IMR-90 (cell line): ENCODE data around the gene AGTPBP1.
"Not testable (repeated sequence)": the region's sequence is repeated elsewhere in the genome, so short reads cannot be mapped to it uniquely, and the experiment has no call there.

Source experiments
- POLR2A ChIP-seq: IDR thresholded peaks from 2 replicates; pipeline ENCODE4 v1.6.1; 2012; ENCODE audit warnings: mild to moderate bottlenecking, low read depth, low read length
- SMC3 ChIP-seq: fragments of 150-350 bp; IDR thresholded peaks from 2 replicates; pipeline ENCODE4 v1.6.1; 2016; ENCODE audit warnings: low read depth, mild to moderate bottlenecking, antibody characterized with exemption, low read length, moderate library complexity
- TF ChIP-seq, protein P1 (sequence below): conservative IDR thresholded peaks from 2 replicates; pipeline ENCODE4 v1.5.1; 2012; ENCODE audit warnings: mild to moderate bottlenecking, low read depth, low read length, improper control_type of control experiment
- TF ChIP-seq, protein P2 (sequence below): fragments of 150-350 bp; IDR thresholded peaks from 2 replicates; pipeline ENCODE4 v1.6.1; 2017; ENCODE audit warnings: mild to moderate bottlenecking, antibody characterized with exemption, low read length, low read depth

DNA sequence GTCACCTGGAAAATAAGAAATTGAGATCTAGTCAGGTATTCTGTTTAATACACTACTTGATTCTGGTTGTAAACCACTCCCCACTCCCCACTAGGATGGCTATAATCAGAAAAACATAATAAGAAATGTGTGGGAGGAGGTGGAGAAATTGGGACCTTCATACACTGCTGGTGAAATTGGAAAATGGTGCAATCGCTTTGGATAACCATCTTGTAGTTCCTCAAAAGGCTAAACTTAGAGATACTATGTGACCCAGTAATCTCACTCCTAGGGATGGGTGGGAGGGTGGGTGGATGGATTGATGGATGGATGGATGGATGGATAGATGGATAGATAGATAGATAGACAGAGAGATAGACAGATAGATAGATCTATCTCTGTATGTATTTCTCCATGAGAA, 14.5 kb upstream of the AGTPBP1 start:
- TF ChIP-seq, protein P1, sequence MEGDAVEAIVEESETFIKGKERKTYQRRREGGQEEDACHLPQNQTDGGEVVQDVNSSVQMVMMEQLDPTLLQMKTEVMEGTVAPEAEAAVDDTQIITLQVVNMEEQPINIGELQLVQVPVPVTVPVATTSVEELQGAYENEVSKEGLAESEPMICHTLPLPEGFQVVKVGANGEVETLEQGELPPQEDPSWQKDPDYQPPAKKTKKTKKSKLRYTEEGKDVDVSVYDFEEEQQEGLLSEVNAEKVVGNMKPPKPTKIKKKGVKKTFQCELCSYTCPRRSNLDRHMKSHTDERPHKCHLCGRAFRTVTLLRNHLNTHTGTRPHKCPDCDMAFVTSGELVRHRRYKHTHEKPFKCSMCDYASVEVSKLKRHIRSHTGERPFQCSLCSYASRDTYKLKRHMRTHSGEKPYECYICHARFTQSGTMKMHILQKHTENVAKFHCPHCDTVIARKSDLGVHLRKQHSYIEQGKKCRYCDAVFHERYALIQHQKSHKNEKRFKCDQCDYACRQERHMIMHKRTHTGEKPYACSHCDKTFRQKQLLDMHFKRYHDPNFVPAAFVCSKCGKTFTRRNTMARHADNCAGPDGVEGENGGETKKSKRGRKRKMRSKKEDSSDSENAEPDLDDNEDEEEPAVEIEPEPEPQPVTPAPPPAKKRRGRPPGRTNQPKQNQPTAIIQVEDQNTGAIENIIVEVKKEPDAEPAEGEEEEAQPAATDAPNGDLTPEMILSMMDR: not testable (repeated sequence)
- not testable (repeated sequence) for TF ChIP-seq SMC3, POLR2A
- TF ChIP-seq, protein P2, sequence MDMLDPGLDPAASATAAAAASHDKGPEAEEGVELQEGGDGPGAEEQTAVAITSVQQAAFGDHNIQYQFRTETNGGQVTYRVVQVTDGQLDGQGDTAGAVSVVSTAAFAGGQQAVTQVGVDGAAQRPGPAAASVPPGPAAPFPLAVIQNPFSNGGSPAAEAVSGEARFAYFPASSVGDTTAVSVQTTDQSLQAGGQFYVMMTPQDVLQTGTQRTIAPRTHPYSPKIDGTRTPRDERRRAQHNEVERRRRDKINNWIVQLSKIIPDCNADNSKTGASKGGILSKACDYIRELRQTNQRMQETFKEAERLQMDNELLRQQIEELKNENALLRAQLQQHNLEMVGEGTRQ: not testable (repeated sequence)
